ENCODE results near the gene SLC16A6.
A peak's percentile ranks its signal among the peaks of the same experiment; 100 is the strongest.
"Not testable (repeated sequence)": the region's sequence is repeated elsewhere in the genome, so short reads cannot be mapped to it uniquely, and the experiment has no call there.

The SLC16A6 gene

DNA sequence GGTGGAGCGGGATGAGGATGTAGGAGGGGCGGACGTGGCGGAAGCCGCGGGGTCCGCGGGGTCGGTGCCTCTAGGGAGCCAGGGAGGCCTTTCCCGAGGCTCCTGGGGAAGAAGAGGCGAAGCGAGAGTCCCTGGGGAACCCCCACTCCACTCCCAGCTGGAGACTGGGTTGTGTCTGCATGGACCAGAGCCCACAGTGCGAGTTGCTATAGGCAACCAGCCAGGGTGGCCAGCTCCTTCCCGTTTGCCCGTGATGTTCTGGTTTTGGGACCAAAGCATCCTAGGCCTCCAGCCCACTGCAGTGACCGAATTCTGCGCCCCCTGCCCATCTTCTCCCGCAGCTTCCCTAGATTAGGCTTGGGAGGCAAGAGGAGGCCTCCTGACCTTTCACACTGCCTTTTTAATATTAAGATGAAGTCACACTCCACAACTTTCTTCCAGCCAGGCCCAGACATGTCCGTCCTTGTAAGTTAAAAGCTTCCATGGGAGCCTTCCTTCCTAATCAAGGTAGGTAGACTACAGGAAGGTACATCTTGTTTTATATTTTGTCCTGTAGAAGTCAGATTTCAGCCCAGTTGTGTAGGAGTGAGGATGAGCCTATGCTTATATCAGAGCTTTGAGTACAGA lies 42.6 kb downstream of the SLC16A6 start:
- DNase-seq (ENCODE audit: low spot score): no peak

DNA sequence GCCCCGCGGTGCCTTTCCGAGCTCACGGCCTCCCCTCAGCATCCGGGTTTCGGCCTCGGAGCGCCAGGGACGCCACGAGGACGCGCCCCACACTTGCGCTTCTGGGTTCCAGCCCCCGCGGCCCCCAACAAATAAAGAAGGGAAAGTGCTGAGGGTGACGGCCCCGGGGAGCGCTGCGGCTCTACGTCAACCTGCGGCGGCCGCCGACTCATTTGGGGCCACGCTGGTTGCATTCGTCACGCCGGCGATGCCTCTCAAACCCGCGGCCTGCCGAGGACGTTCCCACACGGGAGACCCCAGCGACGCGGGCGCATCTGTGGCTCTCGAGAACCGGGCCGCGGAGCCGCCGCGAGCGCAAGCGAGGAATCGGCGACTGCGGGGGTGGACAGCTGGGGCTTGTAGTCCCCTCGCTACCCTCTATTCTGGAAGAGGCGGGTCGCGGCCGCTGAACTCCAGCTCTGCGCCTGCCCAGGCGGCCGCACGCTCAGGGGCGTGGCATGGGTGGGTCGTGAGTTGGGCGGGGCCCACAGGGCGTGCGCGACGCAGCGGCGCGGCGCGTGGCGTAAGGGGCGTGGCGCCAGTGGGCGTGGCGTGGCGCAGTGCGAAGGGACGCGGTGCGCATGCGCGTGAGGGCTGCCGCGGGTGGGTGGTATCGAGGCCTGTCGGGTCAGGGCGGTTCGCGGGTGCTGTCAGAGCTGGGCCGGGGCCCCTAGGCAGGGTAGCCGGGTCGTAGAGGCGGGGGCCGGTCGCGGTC lies 43.3 kb downstream of the SLC16A6 start, which contains the start of gene AMZ2:
Gene AMZ2 (plus strand): TSS at position 599 of the 754 bp plus-strand sequence. CDS start 2,145 bp downstream, outside the sequence.
- peak; percentile 96 for DNase-seq (ENCODE audit: low spot score)

DNA sequence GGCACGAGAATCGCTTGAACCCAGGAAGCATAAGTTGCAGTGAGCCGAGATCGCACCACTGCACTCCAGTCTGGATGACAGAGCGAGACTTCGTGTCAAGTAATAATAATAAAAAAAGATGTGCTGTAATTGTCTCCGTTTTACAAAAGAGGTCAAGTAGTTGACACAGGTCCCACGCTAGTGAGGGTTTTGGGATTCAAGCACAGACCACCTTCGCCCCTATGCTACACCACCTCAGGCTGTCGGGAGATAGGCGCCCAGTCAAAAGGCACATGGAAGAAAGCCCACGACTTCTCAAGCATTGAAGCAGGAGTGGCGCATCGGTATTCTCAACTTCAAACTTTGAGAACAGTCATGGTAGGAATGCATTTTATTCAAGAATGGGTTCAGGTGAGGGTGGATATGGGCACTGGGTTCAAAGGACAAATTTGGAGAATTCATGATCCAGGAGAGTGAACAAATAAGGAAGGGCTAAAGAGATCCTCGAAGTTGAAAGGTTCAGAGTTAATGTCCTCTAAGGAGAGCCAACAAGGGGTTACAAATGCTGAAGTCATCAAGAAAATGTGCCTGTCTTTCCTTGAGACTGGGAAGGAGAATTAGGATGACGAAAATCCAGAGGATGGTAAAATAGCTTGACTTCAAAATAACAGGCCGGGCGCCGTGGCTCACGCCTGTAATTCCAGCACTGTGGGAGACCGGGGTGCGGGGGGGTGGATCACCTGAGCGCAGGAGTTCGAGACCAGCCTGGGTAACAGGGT lies 44.5 kb downstream of the SLC16A6 start:
- no peak for DNase-seq (ENCODE audit: low spot score)

DNA sequence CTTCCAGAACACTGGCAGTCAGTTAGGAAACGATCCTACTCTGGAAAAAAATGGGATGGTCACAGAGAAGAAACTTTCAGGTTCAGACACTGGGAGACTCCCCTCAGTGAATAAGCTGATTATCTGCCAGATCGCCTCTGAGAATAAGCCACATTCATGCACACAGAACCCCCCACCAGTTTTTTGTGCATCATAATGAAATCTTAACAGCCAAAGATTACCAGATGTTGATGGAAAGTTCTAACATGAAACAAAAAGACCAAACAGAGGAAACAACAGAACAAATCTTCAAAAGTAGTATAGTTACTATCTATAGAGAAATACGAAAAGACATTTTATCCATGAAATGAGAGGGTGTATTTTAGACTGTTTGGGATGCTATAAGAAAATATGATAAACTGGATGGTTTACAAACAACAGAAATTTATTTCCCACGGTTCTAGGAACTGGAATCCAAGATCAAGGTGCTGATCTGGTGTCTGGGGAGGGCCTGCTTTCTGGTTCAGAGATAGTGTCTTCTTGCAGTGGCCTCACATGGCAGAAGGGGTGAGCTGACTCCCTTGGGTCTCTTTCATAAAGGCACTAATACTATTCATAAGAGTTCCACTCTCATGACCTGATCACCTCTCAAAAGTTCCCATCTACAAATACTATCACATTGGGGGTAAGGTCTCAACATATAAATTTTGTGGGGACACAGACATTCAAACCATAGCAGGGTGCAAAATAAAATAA lies 51.1 kb downstream of the SLC16A6 start:
- no peak for DNase-seq (ENCODE audit: low spot score)

DNA sequence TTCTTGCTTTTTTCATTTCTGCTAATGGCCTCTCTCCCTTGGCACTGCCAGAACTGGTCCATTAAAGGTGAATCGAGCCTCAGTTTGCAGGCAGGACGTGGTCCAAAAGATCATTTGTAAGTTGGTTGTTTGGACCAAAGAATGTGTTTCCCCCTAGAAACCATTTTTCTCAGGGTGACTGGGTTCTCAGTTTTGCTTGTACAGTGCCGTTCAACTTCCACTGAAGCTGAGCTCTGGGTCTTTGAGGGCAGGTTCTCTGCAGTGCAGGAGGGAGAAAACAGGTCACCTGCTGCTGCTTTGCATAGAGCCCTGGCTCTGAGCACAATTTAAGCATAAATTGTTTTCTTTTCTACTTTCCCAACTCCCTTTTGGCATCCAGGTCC lies 52.1 kb downstream of the SLC16A6 start:
- peak; percentile 53 for DNase-seq (ENCODE audit: low spot score)

DNA sequence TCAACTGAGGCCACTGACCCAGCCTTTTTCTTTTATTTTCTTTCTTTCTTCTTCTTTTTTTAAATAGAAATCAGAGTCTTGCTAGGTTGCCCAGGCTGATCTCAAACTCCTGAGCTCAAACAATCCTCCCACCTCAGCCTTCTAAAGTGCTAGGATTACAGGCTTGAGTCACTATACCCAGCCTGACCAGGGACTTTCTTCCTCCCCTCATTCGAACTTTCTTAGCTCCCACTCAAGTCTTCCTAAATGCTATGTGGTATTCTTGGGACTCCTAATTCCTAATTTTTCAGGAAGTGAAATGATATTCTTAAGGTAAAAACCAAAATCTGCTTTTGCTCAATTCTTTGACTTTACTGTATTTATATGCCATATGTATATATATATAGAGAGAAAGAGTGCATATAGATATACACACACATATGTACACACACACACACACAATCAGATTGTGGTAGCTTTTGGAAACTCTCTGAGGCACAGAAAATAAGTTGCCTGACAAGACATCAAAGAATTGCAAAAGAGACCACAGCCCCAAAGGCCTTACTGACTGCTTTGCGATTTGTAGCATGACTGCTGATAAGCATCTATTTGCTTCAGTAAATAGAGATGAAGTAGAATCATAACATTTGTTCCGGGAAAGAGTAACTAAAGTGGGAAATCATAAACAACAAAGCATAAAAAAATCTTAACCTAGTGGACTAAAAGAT lies 52.6 kb downstream of the SLC16A6 start:
- DNase-seq (ENCODE audit: low spot score): peak; percentile 79

DNA sequence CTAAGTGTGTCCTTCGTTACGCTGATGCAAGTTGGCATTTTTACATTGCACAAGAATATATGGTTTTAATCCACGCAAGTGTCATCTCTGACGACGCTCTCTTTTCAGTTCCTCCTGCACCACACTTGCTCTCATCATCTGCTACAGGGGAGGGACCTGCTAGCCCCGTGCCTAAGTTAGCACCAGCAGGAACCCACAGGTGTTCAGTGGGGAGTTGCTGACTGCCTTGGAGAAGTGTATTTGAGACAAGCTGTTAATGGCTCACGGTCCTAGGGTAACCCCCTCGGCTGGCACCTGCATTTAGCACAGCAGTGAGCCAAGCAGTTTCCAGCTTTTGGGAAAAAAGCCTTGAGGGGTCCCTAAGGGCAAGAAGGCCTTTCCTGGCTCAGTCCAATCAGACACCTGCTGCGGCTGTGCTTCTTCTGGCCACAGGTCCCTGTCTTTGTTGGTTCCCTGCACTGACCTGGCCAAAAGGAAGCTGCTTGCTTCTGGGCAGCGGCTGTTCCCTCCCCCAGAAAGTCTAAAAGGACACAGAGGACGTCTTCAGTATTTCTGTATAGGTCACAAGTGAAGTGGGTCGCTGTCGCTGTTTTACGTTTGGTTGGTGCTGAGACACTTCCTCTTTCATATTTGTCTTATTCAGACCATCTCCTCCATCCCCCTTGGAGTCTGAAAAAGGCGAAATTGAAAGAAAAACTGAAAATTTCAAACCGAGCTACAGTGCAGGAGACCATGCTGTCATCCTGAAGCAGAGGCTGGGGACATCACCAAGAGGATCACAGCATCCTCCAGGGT lies 53.4 kb downstream of the SLC16A6 start:
- peak; percentile 70 for DNase-seq (ENCODE audit: low spot score)

DNA sequence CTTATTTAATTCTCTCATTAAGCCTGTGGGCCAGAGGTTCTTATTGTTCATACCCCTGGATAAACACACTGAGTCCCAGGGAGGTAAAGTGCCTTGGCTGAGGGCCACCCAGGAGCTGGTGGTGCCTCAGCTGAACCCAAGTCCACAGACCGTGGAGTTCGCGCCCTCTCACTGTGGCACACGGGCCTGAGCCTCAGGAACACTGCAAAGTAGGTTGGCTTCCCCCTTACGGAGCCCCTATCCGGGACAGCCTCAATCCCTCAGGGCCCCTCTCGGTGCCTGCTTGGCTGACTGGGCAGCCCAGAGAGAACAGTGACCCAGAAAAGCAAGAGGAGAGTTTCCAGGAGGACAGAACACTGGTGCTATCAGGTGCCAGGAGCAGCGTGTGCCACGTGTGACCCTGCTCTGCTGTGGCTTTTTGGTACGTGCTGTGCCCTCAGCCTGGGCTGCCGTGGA lies 55.6 kb downstream of the SLC16A6 start:
- DNase-seq (ENCODE audit: low spot score): not testable (repeated sequence)

DNA sequence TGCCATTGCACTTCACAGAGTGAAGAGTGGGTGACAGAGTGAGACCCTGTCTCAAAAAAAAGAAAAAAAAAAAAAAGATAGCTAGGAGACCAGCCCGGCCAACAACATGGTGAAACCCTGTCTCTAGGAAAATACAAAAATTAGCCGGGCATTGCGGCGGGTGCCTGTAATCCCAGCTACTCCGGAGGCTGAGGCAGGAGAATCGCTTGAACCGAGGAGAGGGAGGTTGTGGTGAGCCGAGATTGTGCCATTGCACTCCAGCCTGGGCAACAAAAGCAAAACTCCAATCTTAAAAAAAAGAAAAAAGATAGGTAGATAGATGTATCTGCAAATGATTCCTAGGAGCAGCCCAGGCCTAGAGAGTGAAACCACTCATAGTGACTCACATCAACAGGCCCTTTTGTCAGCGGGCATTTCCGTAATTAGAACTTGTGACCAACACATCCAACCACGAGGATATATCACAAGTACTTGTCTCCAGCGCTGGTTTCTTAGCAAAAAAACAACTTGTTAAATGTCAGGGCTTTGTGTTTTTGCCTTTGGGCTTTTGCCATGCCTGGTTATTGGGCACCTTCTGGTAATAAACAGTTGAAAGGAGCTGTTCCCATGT lies 56.1 kb downstream of the SLC16A6 start:
- peak; percentile 86 for DNase-seq (ENCODE audit: low spot score)

DNA sequence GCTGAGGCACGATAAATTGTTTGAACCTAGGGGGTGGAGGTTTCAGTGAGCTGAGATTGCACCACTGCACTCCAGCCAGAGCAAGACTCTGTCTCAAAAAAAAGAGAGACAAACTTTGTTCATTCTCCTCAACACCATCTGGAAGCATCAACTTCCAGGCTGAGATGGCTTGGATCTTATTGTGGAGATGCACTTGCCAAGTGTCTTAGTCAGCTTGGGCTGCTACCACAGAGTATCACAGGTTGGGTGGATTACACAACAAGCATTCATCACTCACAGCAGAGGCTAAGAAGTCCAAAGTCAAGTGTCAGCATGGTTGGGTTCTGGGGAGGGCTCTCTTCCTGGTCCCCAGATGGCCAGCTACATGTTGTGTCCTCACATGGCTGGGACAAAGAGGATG lies 58.2 kb downstream of the SLC16A6 start:
- DNase-seq (ENCODE audit: low spot score): not testable (repeated sequence)

DNA sequence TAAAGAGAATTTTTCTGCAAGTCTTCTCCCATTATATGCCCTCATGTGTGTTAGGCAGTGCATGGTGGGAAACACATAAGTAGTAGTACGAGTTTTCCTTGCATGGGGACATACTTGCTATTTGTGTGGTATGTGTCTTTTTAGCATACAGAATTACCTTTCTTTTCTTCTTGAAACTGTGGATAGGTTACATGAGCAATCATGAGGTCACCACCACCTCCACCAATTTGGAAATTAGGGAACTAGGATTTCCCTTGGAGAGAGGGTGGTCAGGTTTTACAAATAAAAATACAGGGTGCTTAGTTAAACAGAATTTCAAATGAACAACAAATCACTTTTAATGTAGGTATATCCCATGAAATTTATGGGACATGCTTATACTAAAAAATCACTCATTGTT lies 59.4 kb downstream of the SLC16A6 start:
- no peak for DNase-seq (ENCODE audit: low spot score)

DNA sequence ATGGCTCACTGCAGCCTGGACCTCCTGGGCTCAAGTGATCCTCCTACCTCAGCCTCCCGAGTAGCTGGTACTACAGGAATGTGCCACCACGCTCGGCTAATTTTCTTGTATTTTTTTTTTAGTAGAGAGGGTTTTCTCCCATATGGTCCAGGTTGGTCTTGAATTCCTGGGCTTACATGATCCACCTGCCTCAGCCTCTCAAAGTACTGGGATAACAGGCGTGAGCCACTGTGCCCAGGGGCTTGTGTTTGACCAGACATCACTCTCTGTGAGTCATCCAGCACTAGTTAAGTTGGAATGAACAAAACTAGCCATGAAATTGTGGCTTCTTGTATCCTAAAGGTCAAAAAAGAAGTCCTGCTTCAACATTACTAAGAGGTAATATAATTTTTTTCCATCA lies 59.8 kb downstream of the SLC16A6 start:
- not testable (repeated sequence) for DNase-seq (ENCODE audit: low spot score)

DNA sequence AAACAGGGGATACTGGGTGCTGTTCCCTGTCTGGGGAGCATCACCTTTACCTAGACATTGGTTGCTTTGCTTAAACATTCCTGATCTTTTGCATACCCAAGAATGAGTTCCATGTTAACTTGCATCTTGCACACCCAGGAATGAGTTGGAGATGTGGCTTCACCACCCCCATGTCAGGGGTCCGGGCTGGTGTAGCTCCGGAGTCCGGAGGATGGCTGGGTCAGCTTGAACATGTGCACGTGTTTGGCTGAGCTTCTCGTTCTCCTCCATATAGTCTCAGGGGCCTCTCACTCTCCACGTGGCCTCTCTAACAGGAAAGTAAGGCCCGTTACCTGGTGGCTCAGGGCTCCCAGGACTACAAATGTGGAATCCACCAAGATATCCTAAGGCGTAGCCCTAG lies 61.3 kb downstream of the SLC16A6 start:
- DNase-seq (ENCODE audit: low spot score): no peak

DNA sequence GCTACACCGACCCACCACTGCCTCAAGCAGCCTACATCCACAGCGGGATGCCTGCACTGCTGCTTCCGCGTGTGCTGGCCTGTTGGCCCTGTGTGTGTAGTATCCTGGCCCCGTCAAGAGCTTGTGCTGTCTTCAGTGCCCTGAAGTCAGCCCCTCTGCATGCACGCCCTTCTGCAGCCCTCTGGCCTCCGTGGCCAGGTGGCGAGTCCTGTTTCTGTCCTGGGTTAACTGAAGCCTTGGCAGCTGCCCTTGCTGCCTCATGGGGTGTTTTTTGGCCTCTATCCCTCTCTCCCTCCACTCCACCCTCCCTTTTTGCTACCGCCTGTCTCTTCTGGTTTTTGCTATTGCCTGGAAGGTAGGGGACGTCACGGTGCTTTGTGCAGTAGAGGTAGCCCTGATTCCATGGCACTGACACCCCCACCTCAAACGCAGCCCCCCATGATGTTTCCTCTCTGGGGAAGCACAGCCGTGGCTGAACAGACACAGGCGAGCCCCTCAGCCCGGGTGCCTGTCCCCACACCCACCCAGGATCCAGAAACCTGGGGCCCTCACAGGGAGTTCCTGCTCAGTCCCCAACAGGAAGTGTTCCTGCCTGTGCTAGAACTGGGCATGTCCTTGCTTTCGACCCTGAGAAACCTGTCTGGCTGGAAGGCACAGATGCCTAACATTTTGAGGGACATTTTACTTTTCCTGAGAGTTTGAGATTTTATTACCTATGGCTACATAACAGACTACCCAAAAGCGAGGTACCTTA lies 61.9 kb downstream of the SLC16A6 start:
- DNase-seq (ENCODE audit: low spot score): no peak

DNA sequence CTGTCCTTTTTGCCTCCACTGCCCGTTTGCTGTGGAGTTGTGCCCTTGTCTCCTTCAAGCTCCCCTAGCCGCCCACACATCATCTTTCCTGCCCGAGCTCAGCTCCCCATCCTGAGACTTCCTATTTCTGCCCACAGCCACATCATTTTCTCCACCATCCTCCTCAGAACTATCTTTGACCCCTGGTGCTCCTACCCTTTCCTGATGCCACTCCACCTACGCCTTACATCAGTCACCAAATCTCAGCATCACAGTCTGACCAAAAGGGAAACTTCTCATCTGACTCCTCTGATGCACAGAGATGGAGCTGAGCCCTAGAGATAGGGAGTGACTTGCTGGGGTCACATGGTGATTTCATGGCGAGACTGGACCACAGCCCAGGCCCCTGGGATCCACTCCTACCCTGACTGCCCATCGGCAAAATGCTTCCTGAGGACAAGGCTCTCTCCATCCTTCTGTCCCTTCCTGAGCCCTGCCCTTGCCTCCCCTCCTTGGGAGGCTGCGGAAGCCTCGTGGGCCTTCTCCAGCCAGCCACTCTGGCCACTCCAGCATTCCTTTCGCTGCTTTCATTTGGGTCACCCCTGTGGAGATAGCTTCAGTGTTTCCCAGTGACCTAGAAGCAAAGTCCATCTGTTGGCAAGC lies 62.8 kb downstream of the SLC16A6 start:
- DNase-seq (ENCODE audit: low spot score): not testable (repeated sequence)

DNA sequence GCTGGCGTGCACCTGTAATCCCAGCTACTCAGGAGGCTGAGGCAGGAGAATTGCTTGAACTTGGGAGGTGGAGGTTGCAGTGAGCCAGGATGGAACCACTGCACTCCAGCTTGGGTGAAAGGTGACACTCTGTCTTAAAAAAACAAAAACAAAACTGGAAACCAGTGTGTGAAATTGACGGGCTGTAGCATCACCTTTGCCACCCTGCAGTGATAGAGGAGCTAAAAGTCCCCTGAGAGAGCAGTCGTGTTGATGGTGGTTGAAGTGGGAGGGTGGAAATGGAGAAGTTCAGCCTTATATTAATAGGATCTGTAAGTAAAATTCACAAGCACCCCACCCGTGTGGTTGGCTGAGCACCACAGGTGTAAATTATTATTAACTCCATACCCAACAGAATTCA lies 65.9 kb downstream of the SLC16A6 start:
- DNase-seq (ENCODE audit: low spot score): not testable (repeated sequence)

DNA sequence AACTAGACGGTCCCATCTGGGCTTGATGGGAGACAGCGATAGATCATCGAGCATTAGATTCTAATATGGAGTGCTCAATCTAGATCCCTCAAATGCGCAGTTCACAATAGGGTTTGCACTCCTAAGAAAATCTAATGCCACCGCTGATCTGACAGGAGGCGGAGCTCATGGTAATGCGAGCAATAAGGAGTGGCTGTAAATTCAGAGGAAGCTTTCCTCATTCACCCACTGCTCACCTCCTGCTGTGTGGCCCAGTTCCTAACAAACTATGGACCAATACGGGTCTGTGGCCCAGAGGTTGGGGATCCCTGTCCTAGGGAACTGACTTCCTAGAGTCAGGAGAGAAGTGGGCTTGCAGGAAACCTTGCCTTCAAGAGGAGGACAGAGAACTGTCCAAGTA lies 68.3 kb downstream of the SLC16A6 start:
- DNase-seq (ENCODE audit: low spot score): no peak

DNA sequence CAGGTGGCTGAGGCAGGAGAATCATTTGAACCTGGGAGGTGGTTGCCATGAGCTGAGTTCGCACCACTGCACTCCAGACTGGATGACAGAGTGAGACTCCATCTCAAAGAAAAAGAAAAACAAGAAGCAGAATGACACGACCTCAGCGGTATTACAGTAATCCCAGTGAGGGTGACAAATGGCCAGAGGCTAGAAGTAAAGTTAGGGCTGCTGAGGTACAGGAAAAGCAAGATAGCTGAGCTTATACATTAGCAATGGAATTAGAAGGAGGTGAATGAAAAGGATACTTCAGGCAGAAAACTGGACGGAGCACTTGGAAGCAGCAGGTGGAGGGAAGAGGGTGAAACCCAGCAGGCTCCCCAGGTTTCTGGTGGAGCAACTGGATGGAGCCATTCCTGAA lies 69.1 kb downstream of the SLC16A6 start:
- no peak for DNase-seq (ENCODE audit: low spot score)

DNA sequence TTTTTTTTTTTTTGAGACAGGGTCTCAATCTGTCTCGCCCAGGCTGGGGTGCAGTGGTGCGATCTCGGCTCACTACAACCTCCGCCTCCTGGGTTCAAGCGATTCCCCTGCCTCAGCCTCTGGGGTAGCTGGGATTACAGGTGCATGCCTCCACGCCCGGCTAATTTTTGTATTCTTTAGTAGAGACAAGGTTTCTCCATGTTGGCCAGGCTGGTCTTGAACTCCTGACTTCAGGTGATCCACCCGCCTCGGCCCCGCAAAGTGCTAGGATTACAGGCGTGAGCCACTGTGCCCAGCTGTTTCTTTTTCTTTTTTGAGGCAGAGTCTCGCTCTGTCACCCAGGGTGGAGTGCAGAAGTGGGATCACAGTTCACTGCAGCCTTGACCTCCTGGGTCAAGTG lies 70.1 kb downstream of the SLC16A6 start:
- DNase-seq (ENCODE audit: low spot score): not testable (repeated sequence)

All from CD4-positive, alpha-beta T cell treated with Interleukin-2 at 100 ng/mL for 4 hours (primary cell).